Activated naive CD8-positive, alpha-beta T cell treated with anti-CD3 and anti-CD28 coated beads, Interleukin-2, amount 50 U/mL, for 16 hours (primary cell): ENCODE results near the gene BCORL1.

Experiments
- DNase-seq: peaks from one replicate; pipeline ENCODE4 v3.0.0-alpha.2; 2020; ENCODE audit warnings: low read depth, low spot score

Gene BCORL1

DNA sequence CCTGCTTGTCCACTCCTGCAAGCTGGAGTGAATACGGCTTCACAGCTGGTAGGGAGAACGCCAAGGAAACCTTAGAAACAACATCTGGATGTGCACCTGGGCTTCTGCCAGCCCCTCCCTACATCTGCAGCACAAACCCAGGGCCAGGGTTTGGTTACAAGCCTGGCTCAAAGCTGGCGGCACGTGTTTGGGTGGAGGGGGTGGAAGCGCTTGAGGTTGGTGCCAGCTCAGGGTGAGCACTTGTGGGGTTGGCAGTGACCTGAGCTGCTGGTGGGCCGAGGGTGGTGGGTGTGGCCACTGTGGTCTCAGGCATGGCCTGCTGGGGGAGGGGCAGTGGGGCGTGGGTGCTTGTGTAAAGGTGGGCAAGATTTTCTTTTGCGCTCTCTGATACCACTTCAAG lies 112.3 kb downstream of the BCORL1 start:
- no peak for DNase-seq

DNA sequence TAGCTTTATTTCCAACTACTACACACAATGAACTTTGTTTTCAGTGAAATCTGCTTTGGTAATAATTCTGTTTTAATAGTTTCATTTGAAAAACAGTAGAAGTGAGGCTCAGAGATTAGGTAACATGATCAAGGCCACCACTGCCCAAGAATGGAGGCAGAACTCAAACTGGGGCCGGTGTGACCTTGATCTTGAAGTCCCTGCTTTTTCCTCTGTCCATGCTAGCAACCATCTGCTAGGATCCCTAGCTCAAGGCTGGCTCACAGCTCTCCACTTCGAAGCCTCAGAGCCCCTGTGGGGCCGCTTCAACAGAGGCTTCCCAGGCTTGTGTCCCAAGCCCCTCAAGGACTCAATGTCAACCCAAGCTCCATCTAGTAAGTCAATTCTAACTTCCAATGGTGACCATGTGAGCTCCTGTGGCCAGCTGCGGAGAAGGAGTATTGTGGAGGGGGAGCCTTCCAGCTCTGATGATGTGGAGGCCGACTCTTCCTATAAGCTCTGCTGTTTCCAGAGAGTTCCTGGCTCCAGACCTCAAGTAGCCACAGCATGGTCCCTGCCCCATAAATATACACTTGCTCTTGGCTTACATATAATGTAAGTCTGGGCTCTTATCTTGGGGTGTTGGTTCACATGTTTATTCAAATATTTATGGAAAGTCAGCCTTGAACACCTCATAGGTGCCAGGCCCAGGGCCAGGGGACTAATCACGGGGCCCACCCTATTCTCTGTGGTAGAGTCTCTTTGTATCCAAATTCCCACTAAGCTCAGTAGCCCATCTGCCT lies 113.0 kb downstream of the BCORL1 start:
- DNase-seq = no peak

DNA sequence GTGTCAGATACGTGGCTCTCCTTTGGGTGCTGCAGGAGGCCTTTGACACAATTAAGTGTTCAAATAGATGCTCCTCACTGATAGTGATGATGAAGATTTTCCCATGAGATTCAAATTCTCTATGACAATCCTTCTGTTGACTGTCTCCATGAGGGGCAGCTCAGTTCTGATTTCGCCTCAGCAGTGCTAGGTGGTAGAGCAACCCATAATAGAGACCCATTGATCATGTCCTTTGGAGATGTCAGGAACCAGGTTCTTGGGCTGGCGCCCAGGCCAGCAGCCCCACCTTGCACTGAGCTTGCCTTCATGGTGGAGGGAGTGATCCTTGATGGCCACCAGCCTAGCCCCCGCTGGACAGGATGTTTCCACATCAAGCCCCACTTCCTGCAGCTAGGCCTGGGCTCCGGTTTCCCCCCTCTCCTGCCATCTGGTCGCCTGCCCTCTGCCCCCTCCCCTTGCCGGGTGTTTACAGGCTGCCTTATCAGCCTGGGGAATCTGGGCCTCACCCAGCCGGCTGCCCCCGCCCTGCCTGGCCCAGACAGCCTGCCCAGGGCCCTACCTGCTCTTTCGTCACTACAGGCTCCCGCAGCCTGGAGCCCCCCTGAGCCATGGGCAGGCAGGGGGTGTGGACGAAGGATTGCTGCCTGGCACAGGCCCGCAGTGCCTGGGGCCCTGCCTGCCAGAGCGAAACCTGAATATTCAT lies 115.2 kb downstream of the BCORL1 start:
- DNase-seq = no peak

DNA sequence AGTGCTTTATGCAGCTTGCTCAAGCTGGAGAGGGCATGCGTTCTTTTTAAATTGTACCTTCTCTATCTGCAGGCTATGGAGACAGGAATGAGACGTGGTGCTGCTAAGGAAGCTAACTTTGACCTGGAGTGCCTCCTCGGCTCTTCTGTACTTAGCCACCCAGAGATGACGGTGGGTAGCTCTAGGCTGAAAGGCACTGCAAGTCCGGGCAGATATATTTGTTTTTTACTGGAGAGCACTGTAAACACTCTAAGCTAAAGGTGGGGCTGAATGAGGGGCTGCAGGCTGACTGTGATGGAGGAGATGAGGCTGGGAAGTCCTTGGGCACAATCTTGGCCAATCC lies 115.7 kb downstream of the BCORL1 start:
- DNase-seq = no peak

DNA sequence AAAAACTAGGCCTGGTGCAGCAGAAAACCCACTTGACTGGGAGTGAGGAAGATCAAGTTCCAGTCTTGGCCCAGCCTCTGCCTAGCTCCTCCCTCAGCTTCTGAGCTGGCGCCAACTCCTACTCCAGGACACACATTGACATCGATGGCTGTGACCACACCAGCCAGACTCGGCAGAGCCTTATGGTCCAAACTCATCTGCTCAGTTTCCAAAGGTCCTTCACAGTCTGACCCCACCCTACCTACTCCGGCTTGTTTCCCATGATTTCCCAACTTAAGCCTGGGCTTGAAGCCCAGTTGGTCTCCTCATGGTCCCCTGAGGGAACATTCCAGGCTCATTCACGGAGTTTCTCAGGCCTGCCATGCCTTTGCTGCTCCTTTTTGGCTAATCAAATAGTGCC lies 117.7 kb downstream of the BCORL1 start:
- no peak for DNase-seq

DNA sequence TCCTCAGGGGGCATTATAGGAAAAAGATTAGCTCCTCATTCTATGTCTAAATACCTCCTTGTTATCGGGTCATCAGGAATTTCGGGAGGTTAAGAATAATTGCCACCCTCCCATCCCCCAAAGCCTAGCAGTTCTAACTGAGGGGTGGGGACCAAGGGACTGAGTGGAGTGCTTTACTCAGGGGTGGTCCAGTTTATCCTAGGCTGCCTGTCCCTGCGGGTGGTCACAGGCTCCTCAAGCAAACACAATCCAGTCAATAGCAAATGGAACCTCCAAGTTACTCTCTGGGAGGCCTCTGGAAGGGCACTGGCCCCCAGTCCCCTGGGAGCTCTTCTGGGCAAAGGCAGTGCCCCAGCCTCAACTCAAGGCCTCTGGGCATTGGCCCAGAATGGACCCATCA lies 121.2 kb downstream of the BCORL1 start:
- no peak for DNase-seq

DNA sequence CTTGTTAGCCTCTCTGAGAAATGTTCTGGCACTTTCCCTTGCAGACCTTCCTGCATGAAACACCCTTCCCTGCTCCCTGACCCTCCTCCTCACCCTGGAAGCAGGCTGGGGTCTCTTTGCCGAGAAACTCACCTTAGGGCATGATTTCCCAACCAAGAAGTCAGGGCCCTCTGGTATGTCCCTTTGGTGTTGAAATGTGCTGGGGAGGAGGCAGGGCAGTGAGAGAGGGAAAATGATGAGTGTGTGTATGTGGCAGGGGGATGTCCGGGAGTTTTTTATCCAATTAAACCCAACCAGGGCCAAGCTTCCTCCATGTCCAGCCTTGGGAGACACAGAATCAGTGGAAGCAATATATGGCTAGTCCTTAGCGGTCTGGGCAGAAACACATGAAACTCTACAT lies 122.8 kb downstream of the BCORL1 start:
- DNase-seq = no peak

DNA sequence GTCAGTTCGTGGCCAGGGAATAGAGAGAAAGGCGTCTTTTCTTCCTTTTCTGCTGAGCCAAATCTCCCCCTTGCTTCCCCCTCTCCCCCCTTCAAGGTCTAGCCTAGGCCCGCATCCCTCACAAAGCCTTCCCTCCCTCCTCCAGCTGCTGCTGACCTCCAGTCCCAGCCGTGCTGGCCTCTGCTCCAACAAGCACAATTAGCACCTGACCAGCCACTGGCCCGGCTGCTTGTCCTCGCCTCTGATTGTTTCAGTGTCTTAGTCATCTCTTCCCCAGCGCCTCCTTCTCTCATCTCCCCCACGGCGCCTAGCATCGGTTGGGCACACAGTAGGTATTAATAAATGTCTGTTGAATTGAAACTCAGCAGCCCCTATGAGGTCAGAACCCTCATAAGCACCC lies 123.6 kb downstream of the BCORL1 start:
- no peak for DNase-seq
